Endothelial cell of umbilical vein (primary cell): ENCODE measurements around the gene KLLN. TPM values are rescaled to one million over a fixed set of nuclear protein-coding genes. Genes with fewer than 3 reads are reported as not detected.
A peak's percentile ranks its signal among the peaks of the same experiment; 100 is the strongest.

Source experiments
- BruUV-seq: library from RNA; stranded (reverse); fragments of 400-500 nt; replicated peaks from 2 replicates; lab custom pipeline; 2021; lab: Mats Ljungman, UMichigan
- CTCF ChIA-PET: fragments of 300-600, 350-600 bp; sonication (Branson Sonifier 250); formaldehyde crosslinking; loops from one replicate; lab custom pipeline; 2021; ENCODE audit warnings: antibody characterized with exemption, inconsistent platforms; lab: Charles Lee
- POLR2A ChIA-PET: fragments of 300-600, 350-600 bp; sonication (Branson Sonifier 250); formaldehyde crosslinking; loops from one replicate; lab custom pipeline; 2021; ENCODE audit warnings: antibody characterized with exemption, inconsistent platforms; lab: Charles Lee
- DNase-seq: peaks from one replicate; pipeline ENCODE4 v3.0.0-alpha.2; 2011; ENCODE audit warnings: low read depth, low spot score
- FAIRE-seq: peaks from 2 replicates; lab custom pipeline; 2011; peaks lifted over from hg19 to GRCh38; lab: Jason Lieb, UNC
- H2AFZ ChIP-seq: 2 replicates; pipeline ENCODE4 v1.6.0; 2012; ENCODE audit warnings: low read depth, low read length, control low read depth, inconsistent platforms
- H3K27ac ChIP-seq: 2 replicates; pipeline ENCODE4 v1.5.1; 2011; ENCODE audit warnings: low read depth, mild to moderate bottlenecking, control low read depth, low read length, moderate library complexity; ENCODE audit not compliant: insufficient read depth
- H3K27me3 ChIP-seq, 2 experiments: 2 replicates each; pipeline versions ENCODE4 v1.6.0 to v1.6.1; 2011; ENCODE audit warnings: low read length in 2 of 2, mixed read lengths in 1 of 2; ENCODE audit not compliant: control insufficient read depth in 2 of 2, insufficient read depth in 2 of 2
- H3K36me3 ChIP-seq, 2 experiments: 2 replicates in 1 of 2; 3 replicates in 1 of 2; pipeline ENCODE4 v1.5.1; 2011; ENCODE audit warnings: low read length in 2 of 2, mild to moderate bottlenecking in 1 of 2, moderate library complexity in 1 of 2; ENCODE audit not compliant: control insufficient read depth in 2 of 2, insufficient read depth in 2 of 2; ENCODE audit errors: extremely low read depth in 1 of 2
- H3K4me1 ChIP-seq: 3 replicates; pipeline ENCODE4 v1.5.1; 2011; ENCODE audit warnings: mild to moderate bottlenecking, low read length; ENCODE audit not compliant: control insufficient read depth, insufficient read depth; ENCODE audit errors: extremely low read depth
- H3K4me2 ChIP-seq: 2 replicates; pipeline ENCODE4 v1.6.1; 2011; ENCODE audit warnings: low read length, control low read depth, mixed read lengths; ENCODE audit not compliant: insufficient read depth
- H3K4me3 ChIP-seq, 3 experiments: fragments of 200-600 bp in 1 of 3; sonication (generic), shearing (Covaris generic) in 1 of 3; replicated peaks in 1 of 3; 2 replicates each; pipeline ENCODE4 v1.5.1; 2011 to 2016; ENCODE audit warnings: control low read depth in 3 of 3, low read length in 3 of 3, mild to moderate bottlenecking in 2 of 3, inconsistent platforms in 1 of 3, low read depth in 1 of 3, moderate library complexity in 1 of 3; ENCODE audit not compliant: insufficient read depth in 1 of 3
- H3K79me2 ChIP-seq: 2 replicates; pipeline ENCODE4 v1.6.0; 2012; ENCODE audit warnings: low read length, inconsistent platforms; ENCODE audit not compliant: control insufficient read depth, insufficient read depth
- H3K9ac ChIP-seq: replicated peaks from 2 replicates; pipeline ENCODE3; 2011; ENCODE audit warnings: low read length, control low read depth; ENCODE audit not compliant: insufficient read depth; ENCODE audit errors: extremely low read depth
- H3K9me1 ChIP-seq: replicated peaks from 3 replicates; pipeline ENCODE4 v1.6.0; 2011; ENCODE audit warnings: mild to moderate bottlenecking, low read length; ENCODE audit not compliant: control insufficient read depth, insufficient read depth; ENCODE audit errors: extremely low read depth
- H3K9me3 ChIP-seq: replicated peaks from 2 replicates; pipeline ENCODE4 v1.5.1; 2012; ENCODE audit warnings: low read length, inconsistent platforms; ENCODE audit not compliant: control insufficient read depth, insufficient read depth
- H4K20me1 ChIP-seq: replicated peaks from 2 replicates; pipeline ENCODE3; 2011; ENCODE audit warnings: mild to moderate bottlenecking, low read length; ENCODE audit not compliant: control insufficient read depth, insufficient read depth; ENCODE audit errors: extremely low read depth
- CTCF ChIP-seq, 2 donors: IDR thresholded peaks; 1 replicate in 1 of 2; 2 replicates in 1 of 2; pipeline ENCODE4 v1.5.1; 2011; ENCODE audit warnings: low read length in 2 of 2, mild to moderate bottlenecking in 2 of 2, moderate library complexity in 2 of 2, control low read depth in 1 of 2, inconsistent platforms in 1 of 2, low read depth in 1 of 2; ENCODE audit not compliant: insufficient read depth in 1 of 2; ENCODE audit errors: extremely low read depth in 1 of 2
- EZH2 ChIP-seq: IDR thresholded peaks from 2 replicates; pipeline ENCODE4 v1.6.1; 2012; ENCODE audit warnings: borderline replicate concordance, low read depth, mild to moderate bottlenecking, moderate library complexity, low read length, inconsistent platforms; ENCODE audit not compliant: severe bottlenecking
- FOS ChIP-seq: IDR thresholded peaks from 2 replicates; pipeline ENCODE4 v1.6.1; 2011; ENCODE audit warnings: mild to moderate bottlenecking, low read length, moderate library complexity, borderline replicate concordance; ENCODE audit not compliant: insufficient read depth
- GATA2 ChIP-seq: IDR thresholded peaks from 2 replicates; pipeline ENCODE4 v1.7.0; 2011; ENCODE audit warnings: low read depth, mild to moderate bottlenecking, moderate library complexity, mixed read lengths, low read length; ENCODE audit not compliant: insufficient read length, insufficient read depth
- JUN ChIP-seq: IDR thresholded peaks from 2 replicates; pipeline ENCODE4 v1.6.1; 2011; ENCODE audit warnings: borderline replicate concordance, low read depth; ENCODE audit not compliant: insufficient read length, insufficient read depth
- MAX ChIP-seq: IDR thresholded peaks from 2 replicates; pipeline ENCODE4 v1.6.1; 2011; ENCODE audit not compliant: insufficient read depth, insufficient read length
- MYC ChIP-seq: IDR thresholded peaks from one replicate; pipeline ENCODE4 v1.6.1; 2011; ENCODE audit warnings: mild to moderate bottlenecking, low read depth, low read length
- POLR2A ChIP-seq: IDR thresholded peaks from 2 replicates; pipeline ENCODE4 v1.6.1; 2012; ENCODE audit warnings: low read depth, mild to moderate bottlenecking, control low read depth, low read length
- POLR2AphosphoS5 ChIP-seq: IDR thresholded peaks from 2 replicates; pipeline ENCODE4 v1.6.1; 2012; ENCODE audit warnings: low read depth, mild to moderate bottlenecking, control low read depth, low read length, moderate library complexity; ENCODE audit not compliant: insufficient read depth
- dilution Hi-C: fragments of 300-500 bp; cut with MboI; formaldehyde crosslinking; loops from one replicate; pipeline ENCODE4 v1.15.0; 2019; ENCODE audit warnings: low sequenced_read_pairs; ENCODE audit not compliant: extremely low pct_ligation_motif_present
- intact Hi-C: fragments of 100-400 bp; cut with micrococcal nuclease; formaldehyde crosslinking; loops from one replicate; pipeline ENCODE4 v1.10.0; 2022
- polyA plus RNA-seq, 4 experiments: library from polyadenylated mRNA; depleted of rRNA in 3 of 4; stranded (reverse) in 3 of 4; unstranded in 1 of 4; fragments of >200 nt; gene quantifications; 2 replicates each; pipeline versions ENCODE4 v1.2.1 to v1.2.3, GENCODE V29; 2011 to 2012; ENCODE audit warnings: missing spikeins in 1 of 4
- total RNA-seq: library from RNA; stranded (reverse); gene quantifications from 2 replicates; pipeline ENCODE4 v1.2.3, GENCODE V29; 2021

Gene KLLN
- total and polyA plus RNA-seq, 2 donors (not counting 3 experiments of a cell fraction or from before 2014, with no cell fraction given), result 0.14 to 0.31 TPM

GRCh38 chr10:87816898-87817608, 46.3 kb downstream of the KLLN start:
- dilution Hi-C loops, result no loop called here
- no peak for FAIRE-seq

DNA sequence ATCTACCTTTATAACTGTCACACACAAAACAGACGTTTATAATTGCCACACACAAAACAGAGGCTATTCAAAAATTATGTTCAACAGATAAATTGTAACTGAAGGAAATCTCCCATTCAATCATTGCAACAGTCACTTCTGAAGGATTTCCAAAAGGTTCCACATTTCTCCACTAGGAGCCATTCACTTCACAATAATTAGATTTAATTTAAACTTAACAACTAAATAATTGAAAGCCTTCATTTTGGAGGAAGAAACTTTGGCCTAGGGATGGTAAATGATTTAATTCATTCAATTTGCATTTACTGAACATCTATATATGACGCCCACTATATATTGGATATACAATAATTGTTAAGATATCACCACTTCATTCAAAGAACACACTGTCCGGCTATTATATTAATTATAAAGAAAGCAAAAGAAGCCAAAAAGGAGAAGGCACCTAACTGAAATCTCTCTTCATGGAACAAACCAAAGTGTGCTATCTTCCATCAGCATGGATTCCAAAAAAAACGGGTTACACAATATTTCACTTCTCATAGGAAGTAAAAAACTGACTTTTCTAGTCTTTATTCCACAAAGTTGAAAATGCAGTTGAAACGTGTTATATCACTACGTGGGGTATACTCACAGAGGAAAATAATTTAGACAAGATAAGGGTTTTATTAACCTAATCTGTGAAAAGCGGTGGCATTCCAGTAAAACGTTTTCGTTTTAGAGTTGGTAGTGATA, 47.0 kb downstream of the KLLN start:
- H3K4me3 ChIP-seq, result peak overlapping the region in 1 of 3 experiments; percentile 88
- H3K9me1 ChIP-seq, result no peaks in the 10 kb centered on the region
- dilution Hi-C loops, result no loop called here
- no peaks in the 10 kb centered on the region for H3K27me3 ChIP-seq
- no peak for DNase-seq
- no peak for TF ChIP-seq JUN
- TF ChIP-seq MYC, result no peak
- no peak for TF ChIP-seq EZH2
- TF ChIP-seq POLR2A, result no peak
- no peak for TF ChIP-seq MAX
- no peak for TF ChIP-seq FOS
- no peak for TF ChIP-seq CTCF (IDR thresholded peaks at IDR 0.05; ENCODE audit: extremely low read depth in 1 of 2, insufficient read depth in 1 of 2, low read depth in 1 of 2, low read length in 2 of 2)
- TF ChIP-seq POLR2AphosphoS5, result no peak
- no peak for TF ChIP-seq GATA2
- H3K4me1 ChIP-seq, result peaks cover 22% of the 10 kb centered on the region
- no peak overlapping the region for H3K9ac ChIP-seq
- no peak for FAIRE-seq
- H3K27ac ChIP-seq, result no peak overlapping the region
- ChIA-PET POLR2A (no interaction called here), CTCF (interaction anchor here (0.9 to 1.3 kb wide), 3 partner anchors 21 to 573 kb away, joined by 3 to 4 read pairs (median 3); no protein-coding TSS in a partner anchor)
- intact Hi-C loops, result loop anchor here (2.0 kb wide), 1 partner anchor 40 kb away; no protein-coding TSS in a partner anchor
- H3K9me3 ChIP-seq, result no peaks in the 10 kb centered on the region
- peaks cover 43% of the 10 kb centered on the region for H3K79me2 ChIP-seq
- peaks cover 2 to 4% of the 10 kb centered on the region in 2 experiments for H3K36me3 ChIP-seq
- no peak overlapping the region for H2AFZ ChIP-seq
- H4K20me1 ChIP-seq, result no peaks in the 10 kb centered on the region
- H3K4me2 ChIP-seq, result peak overlapping the region; percentile 93
- no TSS peak for BruUV-seq

More at GRCh38 chr10:87816898-87817608, 46.3 kb downstream of the KLLN start:
- peak; percentile 3 for DNase-seq
- Histone ChIP-seq H2AFZ (peak overlapping the region; percentile 92), H3K4me3 (peak overlapping the region; percentile 61 to 88 (median 78)), H3K4me1 (peaks cover 22% of the 10 kb centered on the region), H3K9me1 (no peaks in the 10 kb centered on the region), H3K79me2 (peaks cover 39% of the 10 kb centered on the region), H3K4me2 (peak overlapping the region; percentile 93), H3K9me3 (no peaks in the 10 kb centered on the region), H4K20me1 (no peaks in the 10 kb centered on the region), H3K27me3 (no peaks in the 10 kb centered on the region), H3K27ac (peak overlapping the region; percentile 68), H3K36me3 (peaks cover 2 to 4% of the 10 kb centered on the region in 2 experiments), H3K9ac (peak overlapping the region; percentile 76)
- POLR2A ChIA-PET, result no interaction called here
- CTCF ChIA-PET, result interaction anchor here (1.6 kb wide), 1 partner anchor 572 kb away, joined by 6 read pairs; no protein-coding TSS in a partner anchor
- intact Hi-C loops, result loop anchor here (2.0 kb wide), 1 partner anchor 40 kb away; no protein-coding TSS in a partner anchor
- no peak for TF ChIP-seq POLR2A
- BruUV-seq, result no TSS peak
